Ovary (tissue), 9 donors: Measurements from ENCODE around the gene HAUS3. TPM values are rescaled to one million over a fixed set of nuclear protein-coding genes. Genes with fewer than 3 reads are reported as not detected.

Experiments used
- DNase-seq, 5 donors: peaks; one replicate each; pipeline ENCODE4 v3.0.0-alpha.2; 2019 to 2020
- H3K27ac ChIP-seq, 2 donors: fragments of 200-600 bp; one replicate each; pipeline versions ENCODE4 v1.5.1 to v1.8.0; 2019 to 2022
- H3K27me3 ChIP-seq: fragments of 200-600 bp; one replicate; pipeline ENCODE4 v1.8.0; 2022
- H3K36me3 ChIP-seq: fragments of 200-600 bp; sonication (generic); one replicate; pipeline ENCODE4 v1.5.1; 2019
- H3K4me1 ChIP-seq: one replicate; pipeline ENCODE4 v1.8.1; 2013; ENCODE audit warnings: mild to moderate bottlenecking, moderate library complexity; ENCODE audit not compliant: insufficient read depth
- H3K4me3 ChIP-seq: fragments of 200-600 bp; sonication (generic); one replicate; pipeline ENCODE4 v1.5.1; 2017
- H3K9me3 ChIP-seq, 2 donors: fragments of 200-600 bp in 1 of 2; sonication (generic) in 1 of 2; one replicate each; pipeline versions ENCODE4 v1.5.1 to v1.8.1; 2013 to 2019; ENCODE audit warnings: mild to moderate bottlenecking in 1 of 2, moderate library complexity in 1 of 2
- CTCF ChIP-seq, 3 donors: fragments of 450-650 bp in 2 of 3; fragments of 200-600 bp in 1 of 3; IDR thresholded peaks; one replicate each; pipeline versions ENCODE4 v1.5.1 to v1.8.0; 2016 to 2022; ENCODE audit warnings: antibody characterized with exemption in 3 of 3, mild to moderate bottlenecking in 1 of 3
- EP300 ChIP-seq: sonication (generic); formaldehyde crosslinking; IDR thresholded peaks from one replicate; pipeline ENCODE4 v1.6.1; 2017; ENCODE audit warnings: antibody characterized with exemption
- POLR2A ChIP-seq: fragments of 450-650 bp; IDR thresholded peaks from one replicate; pipeline ENCODE4 v1.6.1; 2017; ENCODE audit warnings: antibody characterized with exemption, mild to moderate bottlenecking, moderate library complexity
- WGBS, 3 donors: extraction: QIAGEN DNeasy Blood & Tissue Kit in 1 of 3; methylation state at CpG; one replicate each; pipeline versions ENCODE4 v1.1.5 to v1.1.7; 2013 to 2017; 5-methylcytosine and 5-hydroxymethylcytosine counted together
- intact Hi-C, 4 donors: fragments of 100-400 bp; cut with DNase I; formaldehyde crosslinking; loops; one replicate each; pipeline versions ENCODE4 v1.11.0 to v1.15.1; 2022 to 2023
- polyA plus RNA-seq, 2 donors: library from polyadenylated mRNA; stranded (reverse); fragments of 200-250 nt in 1 of 2; fragments of 350-450 nt in 1 of 2; fragmentation: Illumina TruSeq in 1 of 2; extraction: RNeasy Lipid Tissue Mini Kit (QIAGEN cat#74804) in 1 of 2; gene quantifications; one replicate each; pipeline ENCODE4 v1.2.3, GENCODE V29; 2013 to 2014
- total RNA-seq, 7 donors: library from RNA; depleted of rRNA in 2 of 7; stranded (reverse); fragments of >200 nt in 2 of 7; fragmentation: NEBNext Ultra II Directional in 3 of 7; extraction: Animal tissue kit (Norgen Biotek cat#: 25700) in 3 of 7; gene quantifications; one replicate each; pipeline versions ENCODE4 v1.1.0 to v1.2.4, GENCODE V29; 2016 to 2023
- donor health status: DM: no; HTN: no; CAD: no; lungs with moderate emphysema.
- donor health status: DM: no; HTN: no; CAD: no.
- donor health status: Bipolar disorder and iron deficiency.
- donor health status: DM: yes; HTN: yes; CAD: no.
- donor health status: DM: no; HTN: no; CAD: no.
- donor health status: DM: yes; HTN: yes; CAD: no.

HAUS3 gene
- total and polyA plus RNA-seq, 9 donors = 8.2 to 17.4 (median 12.5) TPM

DNA sequence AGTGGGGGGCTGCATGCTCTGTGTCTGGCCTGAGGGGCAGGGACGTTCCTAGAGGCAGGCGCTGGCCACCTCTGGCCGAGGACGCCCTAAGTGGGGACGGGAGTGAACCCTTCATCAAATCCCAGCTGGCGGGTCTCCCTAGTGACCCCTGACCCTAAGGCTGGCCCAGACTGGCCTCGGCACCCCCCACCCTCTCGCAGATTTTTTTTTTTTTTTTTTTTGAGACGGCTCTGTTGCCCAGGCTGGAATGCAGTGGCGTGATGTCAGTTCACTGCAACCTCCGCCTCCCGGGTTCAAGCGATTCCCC is 21.0 kb upstream of the HAUS3 start:
- intact Hi-C loops = loop anchor here in 2 of 4 donors (5.0 to 10.0 kb wide), 4 partner anchors 152 to 579 kb away; partner anchors contain the start of genes ADD1 (in 1 of the 2), CFAP99 (in 1 of the 2), FAM193A (in 1 of the 2) and RNF4 (in 1 of the 2)
- Histone ChIP-seq H3K27me3 (no peaks in the 10 kb centered on the region), H3K9me3 (no peaks in the 10 kb centered on the region), H3K36me3 (no peaks in the 10 kb centered on the region), H3K4me1 (peaks cover 12% of the 10 kb centered on the region), H3K4me3 (peak overlapping the region; percentile 43), H3K27ac (peak overlapping the region; percentile 61 to 97)
- WGBS, 3 donors = 30 to 36% (median 31%) methylated on average over 13 of the region's 13 CpGs
- TF ChIP-seq CTCF (IDR thresholded peaks at IDR 0.05) = no peak
- DNase-seq = peak in 2 of 5 donors; percentile 69 to 73

DNA sequence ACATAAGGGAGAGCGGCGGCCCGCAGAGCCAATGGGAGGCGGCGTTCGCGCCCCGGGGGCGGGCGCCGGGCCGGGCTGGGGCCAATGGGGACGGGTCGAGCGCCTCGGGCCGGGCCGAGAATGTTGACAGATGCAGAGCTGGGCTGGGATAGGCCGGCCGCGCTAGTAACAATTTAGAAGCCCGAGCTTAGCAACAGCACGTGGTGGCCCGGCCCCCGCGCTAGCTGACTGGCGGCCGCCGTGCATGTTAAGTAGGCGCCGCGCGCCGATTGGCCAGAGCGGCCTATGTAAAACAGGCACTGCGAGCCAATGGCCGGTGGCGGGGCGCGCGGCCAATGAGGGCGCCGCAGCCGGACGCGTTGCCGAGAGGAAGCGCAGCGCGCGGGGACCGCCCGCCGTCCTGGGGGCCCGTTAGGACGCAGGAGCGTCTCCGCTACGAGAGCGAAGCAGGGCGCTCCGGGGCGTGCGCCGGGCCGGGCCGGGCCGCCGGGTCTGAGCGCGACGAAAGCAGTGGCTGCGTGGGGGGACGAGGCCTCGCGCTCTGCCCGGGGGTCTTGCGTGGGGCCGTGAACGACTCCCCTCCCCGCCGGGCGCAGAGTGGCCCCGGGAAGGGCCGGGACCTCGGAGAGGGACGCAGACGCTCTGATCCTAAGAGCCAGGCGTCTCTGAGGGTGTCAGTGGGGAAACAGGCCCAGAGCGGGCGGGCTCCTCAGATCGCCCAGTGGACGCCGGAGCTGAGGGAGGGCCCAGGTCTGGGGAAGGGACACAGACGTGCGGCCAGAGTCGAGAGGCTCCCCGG is 20.4 kb upstream of the HAUS3 start:
- intact Hi-C loops = loop anchor here in 2 of 4 donors (5.0 to 10.0 kb wide), 4 partner anchors 152 to 580 kb away; partner anchors contain the start of genes ADD1 (in 1 of the 2), CFAP99 (in 1 of the 2), FAM193A (in 1 of the 2) and RNF4 (in 1 of the 2)
- H3K27ac ChIP-seq = peak overlapping the region; percentile 61 to 97
- H3K4me3 ChIP-seq = peak overlapping the region; percentile 43
- peak; percentile 88 for TF ChIP-seq POLR2A
- TF ChIP-seq CTCF (IDR thresholded peaks at IDR 0.05) = no peak
- no peaks in the 10 kb centered on the region for H3K27me3 ChIP-seq
- peak; percentile 98 to 100 (median 99) for DNase-seq
- WGBS, 3 donors = 0 to 1% (median 0%) methylated on average over 67 to 98 of the region's 98 CpGs
- H3K36me3 ChIP-seq = no peaks in the 10 kb centered on the region
- no peaks in the 10 kb centered on the region for H3K9me3 ChIP-seq
- H3K4me1 ChIP-seq = peaks cover 12% of the 10 kb centered on the region

DNA sequence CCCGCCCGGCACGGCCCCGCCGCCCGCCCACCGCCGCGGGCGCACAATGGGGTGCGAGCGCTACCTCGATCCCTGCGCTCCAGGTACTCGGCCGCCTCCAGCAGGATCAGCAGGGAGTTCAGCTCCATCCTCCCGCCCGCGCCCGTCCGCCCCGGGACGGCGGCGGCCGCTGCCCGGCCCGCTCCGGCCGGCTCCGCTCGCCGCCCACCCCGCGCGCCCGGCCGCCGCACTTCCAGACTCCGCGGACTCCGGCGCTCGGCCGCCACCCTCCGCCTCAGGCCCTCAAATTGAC is 19.9 kb upstream of the HAUS3 start, which contains the start of gene MXD4:
Gene MXD4 (minus strand): TSS at position 257 of the 292 bp plus-strand sequence. CDS start 129 bp downstream, at position 128.
- Histone ChIP-seq H3K27ac (peak within 1 kb of the TSS; percentile 89 to 97), H3K9me3 (no peaks in the 10 kb centered on the region), H3K27me3 (no peaks in the 10 kb centered on the region), H3K36me3 (no peaks in the 10 kb centered on the region), H3K4me1 (peaks cover 15% of the 10 kb centered on the region), H3K4me3 (peak within 1 kb of the TSS; percentile 93)
- no peak for DNase-seq
- TF ChIP-seq POLR2A = no peak
- no peak for TF ChIP-seq EP300
- no peak for TF ChIP-seq CTCF (IDR thresholded peaks at IDR 0.05)
- WGBS, 3 donors = 0 to 1% (median 0%) methylated on average over 25 to 46 of the region's 46 CpGs
- intact Hi-C loops = loop anchor here in 2 of 4 donors (5.0 to 10.0 kb wide), 4 partner anchors 153 to 581 kb away; partner anchors contain the start of genes ADD1 (in 1 of the 2), CFAP99 (in 1 of the 2), FAM193A (in 1 of the 2) and RNF4 (in 1 of the 2)

GRCh38 chr4:2261110-2261852 is 19.4 kb upstream of the HAUS3 start:
- H3K27me3 ChIP-seq = no peaks in the 10 kb centered on the region
- WGBS, 3 donors = 0 to 1% (median 0%) methylated on average over 53 to 90 of the region's 91 CpGs
- DNase-seq = peak; percentile 33 to 70 (median 60)
- H3K36me3 ChIP-seq = no peaks in the 10 kb centered on the region
- H3K9me3 ChIP-seq = no peaks in the 10 kb centered on the region
- intact Hi-C loops = loop anchor here in 2 of 4 donors (5.0 to 10.0 kb wide), 4 partner anchors 154 to 581 kb away; partner anchors contain the start of genes ADD1 (in 1 of the 2), CFAP99 (in 1 of the 2), FAM193A (in 1 of the 2) and RNF4 (in 1 of the 2)
- peak overlapping the region; percentile 76 to 89 for H3K27ac ChIP-seq
- peak overlapping the region; percentile 93 for H3K4me3 ChIP-seq
- H3K4me1 ChIP-seq = peaks cover 20% of the 10 kb centered on the region
- TF ChIP-seq POLR2A (no peak), EP300 (no peak), CTCF (IDR thresholded peaks at IDR 0.05) (no peak)
